Activated gamma-delta T cell treated with anti-CD3 and anti-CD28 coated beads, Interleukin-2, amount 50 U/mL, for 16 hours (primary cell): ENCODE measurements around the gene SLC39A5.
"Not testable (repeated sequence)": the region's sequence is repeated elsewhere in the genome, so short reads cannot be mapped to it uniquely, and the experiment has no call there.

ENCODE experiments used
- DNase-seq: peaks from one replicate; pipeline ENCODE4 v3.0.0-alpha.2; 2020; ENCODE audit warnings: low read depth

SLC39A5 gene

DNA sequence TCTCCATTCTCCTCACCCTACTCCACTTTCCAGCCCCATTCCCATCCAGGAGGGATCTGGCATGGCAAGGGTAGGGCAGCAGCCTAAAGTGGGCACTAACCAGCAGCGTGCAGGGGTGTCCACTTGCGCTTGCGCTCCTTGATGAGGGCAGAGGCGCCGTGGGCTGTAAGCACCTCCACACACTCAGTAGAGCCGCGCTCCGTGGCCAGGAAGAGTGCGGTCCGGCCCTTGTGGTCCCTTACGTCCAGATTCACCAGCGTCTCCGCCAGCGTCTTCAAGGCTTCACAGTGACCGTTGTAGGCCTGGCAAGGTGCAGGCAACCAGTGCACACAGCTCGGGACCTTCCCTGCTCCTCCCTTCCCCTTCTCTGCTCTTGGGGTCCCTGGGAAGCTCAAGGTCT, 18.1 kb downstream of the SLC39A5 start:
- no peak for DNase-seq

DNA sequence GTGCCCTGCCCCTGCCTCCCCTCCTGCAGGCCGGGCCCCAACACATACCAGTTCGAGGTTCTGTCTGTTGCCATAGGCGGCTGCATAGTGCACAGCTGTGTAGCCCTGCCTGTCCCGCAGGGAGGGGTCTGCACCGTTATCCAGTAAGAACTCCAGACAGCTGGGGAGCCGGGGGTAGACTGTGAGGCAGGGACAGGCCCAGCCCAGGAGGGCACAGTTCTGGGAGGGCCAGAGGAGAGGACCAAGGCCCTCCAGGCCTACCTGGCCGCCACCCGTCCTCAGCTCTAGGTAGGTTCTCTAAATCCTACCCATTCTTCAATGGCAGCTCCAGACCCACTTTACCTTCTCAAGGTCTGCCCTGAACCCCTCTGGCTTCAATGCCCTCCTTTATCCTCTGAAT, 18.9 kb downstream of the SLC39A5 start:
- no peak for DNase-seq

DNA sequence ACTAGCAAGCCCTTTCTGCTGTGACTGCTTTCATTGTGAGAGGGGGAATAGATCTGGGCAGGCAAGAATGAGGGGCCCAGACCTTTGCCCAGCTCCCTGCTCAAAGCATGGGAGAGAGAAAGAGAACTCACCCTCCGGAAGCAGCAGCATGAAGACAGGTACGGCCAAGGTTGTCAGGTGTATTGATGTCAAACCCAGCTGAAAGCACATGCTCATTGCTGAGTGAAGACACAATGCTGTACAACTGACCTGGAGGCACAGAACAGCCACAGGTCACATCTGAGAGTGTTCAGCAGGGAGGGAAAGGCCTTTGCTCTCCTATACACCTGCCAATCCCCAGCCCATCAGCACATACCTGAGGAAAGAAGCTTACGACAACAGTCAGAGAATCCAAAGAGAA, 22.8 kb downstream of the SLC39A5 start:
- DNase-seq: no peak

DNA sequence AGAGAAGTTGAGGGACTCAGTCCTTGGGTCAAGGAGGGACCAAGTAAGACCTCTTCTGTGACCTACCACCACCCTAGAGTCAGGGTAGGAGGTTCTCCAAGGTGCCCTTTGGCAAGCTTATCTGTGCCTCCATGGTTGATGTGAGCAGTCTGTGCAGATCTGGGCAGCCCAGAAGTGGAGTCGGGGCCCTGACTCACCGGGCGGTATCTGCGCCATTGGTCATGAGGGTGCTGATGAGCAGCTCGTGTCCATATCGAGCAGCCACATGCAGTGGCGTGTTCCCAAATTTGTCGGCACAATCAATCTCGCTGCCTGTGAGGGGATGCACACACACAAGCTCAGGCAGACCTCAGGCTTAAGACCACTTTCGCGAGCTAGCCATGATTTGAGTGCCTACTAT, 23.2 kb downstream of the SLC39A5 start:
- no peak for DNase-seq

DNA sequence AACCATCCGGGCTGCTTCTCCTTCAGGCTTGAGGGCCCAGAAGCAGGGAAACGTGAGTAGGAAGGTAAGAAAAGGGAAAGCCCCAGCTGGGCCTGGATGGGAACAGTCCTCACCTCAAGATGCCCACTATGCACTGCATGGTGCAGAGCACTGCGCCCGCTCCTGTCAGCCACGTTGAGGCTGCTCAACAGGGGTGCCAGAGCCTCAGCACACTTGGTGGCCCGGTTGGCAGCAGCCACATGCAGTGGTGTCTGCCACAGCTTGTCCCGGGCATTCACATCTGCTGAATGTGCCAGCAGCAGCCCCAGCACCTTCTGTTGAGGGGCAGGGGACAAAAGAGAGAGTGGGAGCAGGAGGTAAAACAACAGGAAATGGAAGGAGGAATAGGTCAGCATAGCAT, 25.8 kb downstream of the SLC39A5 start:
- no peak for DNase-seq

DNA sequence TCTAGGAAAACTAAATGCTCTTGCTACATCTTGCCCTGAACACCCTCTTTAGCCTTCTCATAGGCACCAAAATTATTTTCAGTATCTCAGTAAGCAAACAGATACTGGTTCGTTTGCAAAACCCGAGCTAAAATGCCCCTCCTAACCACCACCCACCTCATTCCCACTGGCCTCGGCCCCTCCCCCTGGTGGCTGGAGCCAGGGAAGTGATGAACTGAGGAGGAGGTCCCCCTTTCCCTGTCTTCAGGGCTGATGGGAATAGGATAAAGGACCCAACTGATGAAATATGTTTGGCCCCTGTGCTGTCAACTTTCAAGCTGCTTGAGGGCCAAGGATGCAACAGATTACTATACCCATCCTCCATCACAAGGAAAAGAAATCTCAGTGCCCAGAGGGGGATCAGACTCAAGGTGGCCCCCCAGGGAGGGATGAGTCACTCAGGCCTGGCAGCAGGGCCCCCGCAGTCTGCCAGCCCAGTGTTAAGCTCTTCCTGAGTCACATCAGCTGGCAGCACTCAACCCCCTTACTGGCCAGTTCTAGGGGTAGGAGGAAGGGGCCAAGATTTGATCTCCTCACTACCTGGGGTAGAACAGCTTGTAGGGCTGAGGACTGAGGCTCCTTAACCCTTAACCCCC, 26.6 kb downstream of the SLC39A5 start:
- no peak for DNase-seq

DNA sequence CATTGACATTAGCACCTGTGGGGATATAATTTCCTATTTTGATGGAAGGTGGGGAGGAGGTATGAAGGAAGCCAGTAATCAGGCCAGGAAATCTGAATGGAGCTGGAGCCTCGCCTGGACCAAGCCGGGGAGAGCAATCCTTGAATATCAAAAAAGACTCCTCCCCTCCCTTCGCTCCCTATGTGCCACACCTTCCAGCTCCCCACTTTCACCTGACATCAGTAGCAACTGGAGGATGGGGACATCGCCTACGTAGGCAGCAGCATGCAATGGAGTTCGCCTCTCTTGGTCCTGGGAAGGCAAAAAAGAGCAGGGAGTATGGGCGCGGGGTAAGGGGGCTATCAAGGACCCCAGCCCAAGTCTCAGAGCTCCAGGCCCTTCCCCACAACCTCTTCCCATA, 27.2 kb downstream of the SLC39A5 start:
- DNase-seq: no peak

DNA sequence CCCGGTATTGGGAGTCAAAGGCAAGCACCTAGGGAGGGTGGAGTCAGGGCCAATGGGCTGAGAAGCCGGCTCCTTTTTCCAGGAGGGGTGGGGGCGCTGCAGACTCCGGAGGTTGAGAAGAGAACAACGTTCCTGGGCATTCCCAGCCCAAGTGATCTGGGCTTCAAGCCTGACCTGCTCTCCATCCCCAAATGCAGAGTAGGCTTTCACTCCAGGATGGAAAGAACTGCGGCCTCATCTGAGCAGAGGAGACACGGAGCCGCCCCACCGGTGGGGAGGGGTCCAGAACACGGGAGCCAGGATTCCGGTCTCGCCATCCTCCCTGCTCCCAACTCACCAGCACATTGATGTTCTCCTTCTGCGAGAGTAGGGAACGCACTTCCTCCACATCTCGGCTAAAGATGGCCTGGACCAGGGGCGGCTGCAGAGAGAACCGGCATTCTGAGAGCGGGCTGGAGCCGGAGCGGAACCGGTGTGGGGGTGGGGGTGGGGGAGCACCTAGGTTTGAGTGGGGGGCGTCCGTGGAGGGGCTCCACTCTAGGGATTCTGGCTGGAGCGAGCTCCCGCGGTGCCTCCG, 27.7 kb downstream of the SLC39A5 start:
- DNase-seq: no peak

DNA sequence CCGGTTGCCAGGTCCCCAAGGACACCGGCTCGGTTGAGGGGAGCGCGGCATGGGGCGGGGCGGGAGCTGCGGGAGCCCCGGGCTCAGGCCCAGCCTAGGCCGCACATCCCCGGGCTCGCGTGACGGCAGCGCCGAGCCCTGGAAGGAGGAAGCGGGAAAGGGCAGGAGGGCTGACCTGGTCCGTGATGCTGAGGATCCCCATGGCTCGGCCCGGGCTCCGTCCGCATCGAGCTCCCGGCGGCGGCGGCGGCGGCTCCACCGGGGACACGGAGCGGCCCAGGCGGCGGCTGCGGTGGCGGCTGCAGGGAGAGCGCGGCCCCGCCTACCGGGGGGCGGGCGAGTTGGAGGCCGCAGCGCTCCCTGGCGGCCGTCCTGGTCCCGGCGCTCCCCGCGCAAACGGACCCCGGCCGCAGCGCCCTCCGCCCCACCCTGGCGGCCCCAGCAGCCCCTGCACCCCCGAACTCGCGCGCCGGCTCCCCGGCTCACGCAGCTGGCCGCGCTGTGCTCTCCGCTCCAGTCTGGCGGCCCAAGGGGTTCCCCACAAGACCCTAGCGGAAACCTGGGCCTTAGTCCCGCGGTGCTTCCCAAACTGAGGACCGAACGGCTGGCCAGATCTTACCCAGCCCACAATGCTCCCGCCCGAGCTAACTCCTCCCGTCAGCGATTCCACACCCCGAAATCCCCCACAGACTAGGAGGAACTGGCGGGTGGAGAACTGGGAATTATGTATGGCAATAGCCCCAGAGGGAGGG, 28.4 kb downstream of the SLC39A5 start, which contains the start of gene ANKRD52:
ANKRD52 (minus strand) TSS at position 317 of the 752 bp plus-strand sequence; CDS start at position 202, 115 bp downstream.
- DNase-seq: peak; percentile 71

DNA sequence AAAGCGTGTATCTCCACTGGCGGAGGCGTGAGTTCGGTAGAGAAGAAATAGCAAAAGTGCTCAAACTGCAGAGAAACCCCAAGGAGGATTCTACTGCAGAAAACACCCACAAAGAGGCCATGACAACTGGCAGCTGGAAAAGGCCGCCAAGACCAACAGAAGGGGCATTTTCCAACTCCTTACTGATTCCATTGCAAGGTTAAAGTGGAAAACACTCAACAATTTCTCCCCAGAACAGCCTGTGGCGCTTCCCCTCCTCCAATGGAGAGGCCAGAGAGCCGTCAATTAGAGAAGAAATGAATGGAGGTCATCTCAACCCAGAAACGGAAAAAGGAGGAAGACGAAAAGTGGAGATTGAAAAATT, 29.0 kb downstream of the SLC39A5 start:
- no peak for DNase-seq

DNA sequence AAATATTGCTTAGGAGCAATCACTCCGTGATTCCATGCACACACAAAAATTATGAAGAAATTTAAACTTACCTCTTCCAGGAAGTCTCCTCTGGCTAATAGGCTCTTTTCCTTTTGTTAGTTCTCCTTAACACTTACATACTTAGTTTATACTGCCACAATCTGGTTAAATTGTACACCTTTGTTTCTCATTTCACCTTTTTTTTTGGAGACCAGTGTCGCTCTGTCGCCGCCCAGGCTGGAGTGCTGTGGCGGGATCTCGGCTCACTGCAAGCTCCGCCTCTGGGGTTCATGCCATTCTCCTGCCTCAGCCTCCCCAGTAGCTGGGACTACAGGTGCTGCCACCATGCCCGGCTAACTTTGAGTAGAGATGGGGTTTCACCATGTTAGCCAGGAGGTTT, 30.5 kb downstream of the SLC39A5 start:
- no peak for DNase-seq

DNA sequence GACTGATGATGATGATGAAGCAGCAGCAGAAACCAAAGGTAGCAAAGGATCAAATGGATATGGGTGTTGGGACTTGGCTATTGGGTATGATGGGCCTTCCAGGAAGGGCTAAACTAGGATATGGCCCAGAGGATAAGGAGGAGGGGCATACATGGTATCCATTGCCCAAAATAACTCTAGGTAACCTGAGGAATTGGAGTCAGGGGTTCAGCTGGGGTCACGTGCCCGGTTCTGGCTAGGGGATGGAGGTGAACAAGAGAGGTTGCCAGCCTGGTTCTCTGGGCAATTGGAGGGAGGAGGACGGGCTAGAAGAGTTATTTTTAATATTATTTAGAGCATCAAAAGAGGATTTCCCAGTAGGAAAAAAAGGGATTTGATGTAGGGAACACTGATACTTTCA, 31.1 kb downstream of the SLC39A5 start:
- DNase-seq: no peak

DNA sequence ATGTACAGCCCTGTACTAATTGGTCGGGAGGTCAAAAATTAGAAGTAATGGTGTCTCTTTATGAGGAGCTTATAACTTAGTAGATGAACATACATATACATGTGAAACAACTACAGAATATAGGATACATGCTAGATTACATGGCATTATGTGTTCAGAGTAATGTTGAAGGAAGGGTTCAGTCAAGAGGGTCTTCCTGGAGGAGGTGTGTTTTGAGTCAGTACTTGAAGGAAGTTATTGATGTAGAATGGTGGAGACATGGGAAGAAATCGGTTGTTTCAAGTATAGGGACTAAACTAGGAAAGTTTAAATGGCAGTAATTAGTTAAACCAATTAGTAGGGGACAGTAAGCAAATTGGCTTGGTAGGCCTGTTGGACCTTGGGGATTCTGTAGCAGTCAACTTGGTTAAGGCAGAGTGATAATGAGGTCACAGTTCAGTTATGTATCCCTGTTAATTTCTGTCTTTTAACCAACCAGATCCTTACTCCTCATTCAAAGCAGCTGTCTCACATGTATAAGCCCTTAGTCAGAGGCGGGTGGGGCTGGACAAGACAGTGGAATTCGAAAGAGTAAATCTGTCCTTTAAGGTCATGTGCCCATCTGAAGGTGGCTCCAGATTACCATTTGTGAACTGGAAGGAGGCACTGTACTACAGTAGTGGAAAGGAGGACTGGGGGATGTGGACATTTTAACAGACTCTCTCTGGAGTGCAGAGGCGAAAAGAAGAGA, 31.8 kb downstream of the SLC39A5 start:
- DNase-seq: no peak

DNA sequence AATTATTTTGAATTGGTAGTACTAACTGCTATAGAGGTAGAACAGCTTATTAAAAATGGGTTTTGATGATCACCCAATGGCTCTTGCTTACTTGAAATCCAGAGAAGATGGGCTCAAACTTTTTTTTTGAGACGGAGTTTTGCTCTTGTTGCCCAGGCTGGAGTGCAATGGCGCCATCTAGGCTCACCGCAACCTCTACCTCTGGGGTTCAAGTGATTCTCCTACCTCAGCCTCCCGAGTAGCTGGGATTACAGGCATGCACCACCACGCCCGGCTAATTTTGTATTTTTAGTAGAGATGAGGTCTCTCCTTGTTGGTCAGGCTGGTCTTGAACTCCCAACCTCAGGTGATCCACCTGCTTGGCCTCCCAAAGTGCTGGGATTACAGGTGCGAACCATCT, 33.1 kb downstream of the SLC39A5 start:
- not testable (repeated sequence) for DNase-seq

DNA sequence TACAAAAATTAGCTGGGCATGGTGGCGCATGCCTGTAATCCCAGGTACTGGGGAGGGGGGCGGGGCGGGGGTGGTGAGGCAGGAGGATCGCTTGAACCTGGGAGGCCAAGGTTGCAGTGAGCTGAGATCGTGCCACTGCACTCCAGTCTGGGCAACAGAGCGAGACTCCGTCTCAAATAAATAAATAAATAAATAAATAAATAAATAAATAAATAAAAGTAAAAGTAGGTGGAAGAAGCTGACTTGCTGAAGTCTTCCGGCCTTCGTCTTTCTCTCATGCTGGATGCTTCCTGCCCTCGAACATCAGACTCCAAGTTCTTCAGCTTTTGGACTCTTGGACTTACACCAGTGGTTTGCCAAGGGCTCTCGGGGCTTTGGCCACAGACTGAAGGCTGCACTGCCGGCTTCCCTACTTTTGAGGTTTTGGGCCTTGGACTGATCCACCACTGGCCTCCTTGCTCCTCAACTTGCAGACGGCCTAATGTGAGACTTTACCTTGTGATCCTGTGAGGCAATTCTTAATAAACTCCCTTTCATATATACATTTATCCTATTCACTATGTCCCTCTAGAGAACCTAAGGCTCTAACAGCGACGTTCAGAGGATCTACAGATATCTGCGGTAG, 36.3 kb downstream of the SLC39A5 start:
- DNase-seq: not testable (repeated sequence)

DNA sequence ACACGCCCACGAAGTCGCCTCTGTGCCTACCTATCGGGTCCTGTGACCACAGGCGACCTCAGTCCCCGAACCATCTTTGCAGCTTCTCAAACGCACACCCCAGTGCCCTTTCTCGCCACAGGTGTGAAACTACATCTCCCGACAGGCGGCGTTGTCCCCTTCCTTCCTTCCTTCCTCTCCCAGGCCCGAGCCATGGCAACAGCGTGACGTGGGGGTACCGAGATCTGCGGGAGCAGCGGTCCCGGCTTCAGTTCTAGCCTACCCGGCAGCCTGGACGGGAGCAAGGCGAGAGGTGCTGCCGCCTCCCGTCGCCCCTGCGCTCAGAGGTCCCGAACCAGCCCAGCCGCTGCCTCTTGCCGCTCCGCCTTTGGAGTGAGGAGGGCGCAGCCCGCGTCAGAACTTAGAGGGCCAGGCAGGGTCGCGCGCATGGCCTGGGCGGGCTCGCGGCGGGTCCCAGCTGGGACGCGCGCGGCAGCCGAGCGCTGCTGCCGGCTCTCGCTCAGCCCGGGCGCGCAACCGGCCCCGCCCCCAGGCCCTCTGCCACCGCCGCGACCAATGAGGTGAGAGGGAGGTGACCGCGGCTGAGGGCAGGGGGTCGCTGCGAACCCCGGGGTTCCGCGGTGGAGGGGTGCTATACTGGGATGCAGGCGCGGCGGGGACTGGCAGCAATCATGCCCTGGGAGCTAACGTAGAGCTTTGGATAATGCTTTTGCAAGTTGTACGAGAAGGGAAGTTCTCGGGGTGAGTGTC, 37.0 kb downstream of the SLC39A5 start, which contains the start of gene COQ10A:
COQ10A (plus strand) TSS at position 250 of the 750 bp plus-strand sequence; CDS start at position 427, 177 bp downstream.
- DNase-seq: peak; percentile 82

DNA sequence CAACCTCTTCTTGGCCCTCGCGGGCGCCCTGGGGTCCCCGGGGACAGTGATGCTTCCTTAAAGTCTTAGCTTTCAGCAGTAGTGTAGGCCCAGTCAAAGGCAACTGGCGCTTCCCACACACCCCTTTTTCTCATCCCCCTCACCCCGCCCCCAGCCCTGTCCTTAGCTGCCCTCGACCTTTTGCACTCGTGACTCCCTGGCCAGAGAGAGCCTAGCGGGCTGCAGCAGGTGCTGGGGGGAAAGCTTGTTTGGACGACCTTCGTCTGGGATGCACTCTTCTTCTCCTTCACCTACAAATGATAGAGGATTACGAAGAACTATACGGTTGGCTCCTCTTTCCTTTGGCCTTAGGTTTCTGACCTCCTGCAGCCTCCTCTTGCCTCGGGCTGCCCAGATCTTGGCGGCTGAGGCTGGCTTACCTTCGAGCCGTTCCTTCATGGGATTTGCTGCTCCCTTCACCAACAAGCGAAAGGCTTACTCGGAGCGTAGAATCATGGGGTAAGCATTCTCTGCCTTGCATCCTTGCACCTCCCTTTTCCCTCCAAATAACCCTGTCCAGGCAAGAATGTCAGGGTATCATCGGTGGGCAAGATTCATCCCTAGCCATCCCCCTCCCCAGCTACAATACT, 37.7 kb downstream of the SLC39A5 start:
- no peak for DNase-seq

DNA sequence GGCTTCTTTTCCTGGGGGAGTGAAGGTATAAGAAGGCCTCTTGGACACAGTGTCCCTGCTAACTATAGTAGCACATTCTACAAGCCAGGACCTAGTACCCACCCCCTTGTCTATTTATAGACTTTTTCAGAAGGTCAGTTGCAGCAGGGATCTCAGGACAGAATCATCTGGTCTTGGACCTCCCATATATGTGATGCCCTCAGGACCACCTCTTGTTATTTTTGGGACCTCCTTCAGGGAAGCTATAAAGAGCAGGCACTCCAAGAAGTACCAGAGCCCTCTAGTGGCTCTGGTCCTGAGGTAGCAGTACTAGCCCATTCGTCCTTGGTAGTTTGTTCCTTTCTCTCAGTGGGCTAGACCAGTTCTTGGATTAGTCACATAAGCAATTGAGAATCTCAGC, 41.2 kb downstream of the SLC39A5 start:
- no peak for DNase-seq

DNA sequence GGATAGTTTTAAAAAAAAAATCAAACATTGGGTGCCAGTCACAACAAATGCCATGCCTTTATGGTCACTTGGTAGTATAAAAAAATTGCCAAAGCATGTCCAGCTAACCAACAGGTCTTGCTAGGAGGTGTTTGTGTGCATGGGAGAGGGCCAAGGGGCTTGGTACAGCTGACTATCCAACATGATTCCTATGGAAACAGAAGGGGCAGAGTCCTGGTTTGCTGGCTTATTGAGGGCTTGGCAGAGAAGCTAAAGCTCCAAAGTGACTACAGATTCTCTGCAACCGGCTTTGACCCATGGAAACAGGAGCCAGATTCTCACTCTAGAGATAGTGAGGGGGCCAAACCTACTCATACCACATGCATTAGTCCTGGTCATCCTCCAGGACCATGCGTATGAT, 42.6 kb downstream of the SLC39A5 start:
- DNase-seq: not testable (repeated sequence)

DNA sequence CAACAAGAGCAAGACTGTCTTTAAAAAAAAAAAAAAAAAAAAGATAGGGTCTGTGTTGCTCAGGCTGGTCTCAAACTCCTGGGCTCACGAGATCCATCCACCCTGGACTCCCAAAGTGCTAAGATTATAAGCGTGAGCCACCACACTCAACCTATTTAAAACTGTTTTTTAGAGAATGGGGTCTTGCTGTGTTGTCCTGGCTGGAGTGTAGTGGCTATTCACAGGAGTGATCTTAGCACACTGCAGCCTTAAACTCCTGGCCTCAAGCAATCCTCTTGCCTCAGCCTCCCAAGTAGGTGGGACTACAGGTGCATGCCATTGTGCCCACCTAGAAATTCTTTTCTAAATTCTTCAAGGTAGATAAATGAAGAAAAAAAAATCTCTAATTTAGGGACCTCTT, 44.4 kb downstream of the SLC39A5 start:
- DNase-seq: no peak

DNA sequence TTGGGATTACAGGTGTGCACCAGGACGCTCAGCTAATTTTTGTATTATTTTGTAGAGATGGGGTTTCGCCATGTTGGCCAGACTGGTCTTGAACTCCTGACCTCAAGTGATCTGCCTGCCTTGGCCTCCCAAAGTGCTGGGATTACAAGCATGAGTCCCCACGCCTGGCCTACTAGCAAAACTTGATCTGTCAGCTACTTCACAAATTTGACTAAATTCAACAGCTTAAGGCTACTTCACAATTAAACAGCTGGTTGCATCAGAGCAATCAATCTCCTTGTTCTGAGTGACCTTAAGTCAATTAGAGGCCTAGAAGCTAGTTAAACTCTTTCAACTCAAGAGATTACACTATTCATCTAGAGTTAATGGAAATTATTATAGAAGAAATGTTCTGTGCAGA, 49.1 kb downstream of the SLC39A5 start:
- no peak for DNase-seq
